ENCODE results near the gene ST6GALNAC3.

DNA sequence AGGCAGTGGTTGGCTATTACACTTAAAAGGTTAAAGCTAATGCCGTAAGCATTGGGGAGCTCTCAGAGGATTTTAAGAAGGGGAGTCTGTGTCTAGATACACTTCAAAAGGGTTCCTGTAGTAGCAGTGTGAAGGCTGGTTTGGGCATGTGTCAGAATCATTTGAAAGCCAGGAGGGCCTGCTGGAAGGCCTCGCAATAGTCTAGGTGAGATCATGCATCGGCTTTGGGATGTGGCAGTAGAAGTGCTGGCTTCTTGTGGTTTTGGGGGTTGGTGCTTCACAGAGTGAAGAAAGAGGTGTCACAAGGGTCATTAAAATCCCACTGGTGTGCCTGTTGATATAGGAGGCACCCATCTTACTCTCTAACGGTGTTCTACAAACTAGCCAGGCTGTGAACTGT is 85.7 kb downstream of the ST6GALNAC3 start:
- TF ChIP-seq, protein P1, sequence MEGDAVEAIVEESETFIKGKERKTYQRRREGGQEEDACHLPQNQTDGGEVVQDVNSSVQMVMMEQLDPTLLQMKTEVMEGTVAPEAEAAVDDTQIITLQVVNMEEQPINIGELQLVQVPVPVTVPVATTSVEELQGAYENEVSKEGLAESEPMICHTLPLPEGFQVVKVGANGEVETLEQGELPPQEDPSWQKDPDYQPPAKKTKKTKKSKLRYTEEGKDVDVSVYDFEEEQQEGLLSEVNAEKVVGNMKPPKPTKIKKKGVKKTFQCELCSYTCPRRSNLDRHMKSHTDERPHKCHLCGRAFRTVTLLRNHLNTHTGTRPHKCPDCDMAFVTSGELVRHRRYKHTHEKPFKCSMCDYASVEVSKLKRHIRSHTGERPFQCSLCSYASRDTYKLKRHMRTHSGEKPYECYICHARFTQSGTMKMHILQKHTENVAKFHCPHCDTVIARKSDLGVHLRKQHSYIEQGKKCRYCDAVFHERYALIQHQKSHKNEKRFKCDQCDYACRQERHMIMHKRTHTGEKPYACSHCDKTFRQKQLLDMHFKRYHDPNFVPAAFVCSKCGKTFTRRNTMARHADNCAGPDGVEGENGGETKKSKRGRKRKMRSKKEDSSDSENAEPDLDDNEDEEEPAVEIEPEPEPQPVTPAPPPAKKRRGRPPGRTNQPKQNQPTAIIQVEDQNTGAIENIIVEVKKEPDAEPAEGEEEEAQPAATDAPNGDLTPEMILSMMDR (IDR thresholded peaks at IDR 0.05): no peak
- TF ChIP-seq POLR2A (IDR thresholded peaks at IDR 0.05; ENCODE audit: low read length): no peak
- TF ChIP-seq, protein P2, sequence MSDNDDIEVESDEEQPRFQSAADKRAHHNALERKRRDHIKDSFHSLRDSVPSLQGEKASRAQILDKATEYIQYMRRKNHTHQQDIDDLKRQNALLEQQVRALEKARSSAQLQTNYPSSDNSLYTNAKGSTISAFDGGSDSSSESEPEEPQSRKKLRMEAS (IDR thresholded peaks at IDR 0.05): no peak

Data from A549 (cell line).